ENCODE measurements around the gene PITX3.

Gene PITX3

DNA sequence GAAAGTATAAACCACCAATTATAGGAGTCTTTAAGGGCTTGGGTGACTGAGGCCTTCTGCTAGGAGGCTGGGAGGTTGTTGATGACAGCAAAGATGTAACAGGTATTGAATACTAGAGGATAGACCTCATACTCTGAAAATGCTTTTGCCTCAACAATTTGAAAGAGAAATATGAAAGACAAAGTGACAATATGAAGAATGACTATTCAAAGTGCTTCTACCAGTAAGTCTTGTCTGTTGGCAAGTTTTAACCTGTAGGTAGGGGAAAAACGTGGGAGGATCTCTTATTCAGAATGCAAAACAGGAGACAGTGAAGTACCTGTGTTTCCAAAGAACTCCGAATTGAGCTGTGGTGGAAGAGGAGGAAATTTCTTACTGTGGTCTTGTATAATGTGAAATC is 42.2 kb upstream of the PITX3 start:
- TF ChIP-seq Cebpa-rat (IDR thresholded peaks at IDR 0.05), result no peak
- Histone ChIP-seq H3K9ac (no peak overlapping the region), H3K36me3 (peaks cover 14 to 60% (median 32%) of the 10 kb centered on the region in 11 experiments; a peak in 21 of 22 replicates), H3K4me2 (no peak overlapping the region), H3K4me1 (peaks cover 19 to 29% (median 23%) of the 10 kb centered on the region in 10 experiments), H3K27ac (no peak overlapping the region), H3K9me3 (replicated peaks in 1 of 11) (no peaks in the 10 kb centered on the region), H3K27me3 (no peaks in the 10 kb centered on the region), H3K4me3 (no peak overlapping the region), H4K20me1 (peaks cover 27 to 93% (median 69%) of the 10 kb centered on the region in 11 experiments)

DNA sequence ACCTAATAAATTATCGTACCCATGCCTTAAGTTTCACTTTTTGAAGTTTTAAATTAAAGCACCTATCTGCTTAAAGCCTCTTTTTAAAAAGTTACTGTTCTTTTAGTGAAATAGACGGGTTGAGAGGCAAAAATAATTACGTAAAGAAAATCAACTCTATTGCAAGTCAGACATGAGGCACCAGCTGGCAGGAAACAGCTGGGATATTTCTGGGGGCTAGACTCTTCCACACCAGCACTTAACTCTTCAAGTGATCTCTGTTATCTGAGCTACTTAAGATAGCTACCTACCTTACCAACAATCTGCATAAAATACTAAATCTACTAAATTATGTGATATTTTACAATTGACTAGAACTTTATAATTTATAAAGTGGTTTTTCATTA is 39.8 kb upstream of the PITX3 start:
- Histone ChIP-seq H3K36me3 (peaks cover 26 to 60% (median 33%) of the 10 kb centered on the region in 11 experiments; a peak in 19 of 22 replicates), H3K4me1 (peaks cover 19 to 34% (median 23%) of the 10 kb centered on the region in 10 experiments), H4K20me1 (peaks cover 27 to 97% (median 80%) of the 10 kb centered on the region in 11 experiments), H3K4me3 (peak overlapping the region in 4 of 10 experiments; percentile 8 to 47 (median 29); a peak in 5 of 20 replicates), H3K9ac (peak overlapping the region in 10 of 11 experiments; percentile 32 to 66 (median 58); a peak in 18 of 22 replicates), H3K4me2 (peak overlapping the region; percentile 66 to 88 (median 79)), H3K9me3 (replicated peaks in 1 of 11) (no peaks in the 10 kb centered on the region), H3K27ac (peak overlapping the region in 10 of 11 experiments; percentile 32 to 81 (median 58); a peak in 20 of 22 replicates), H3K27me3 (no peaks in the 10 kb centered on the region)
- peak in 1 of 11 experiments; percentile 47; a peak in 1 of 22 replicates for TF ChIP-seq Cebpa-rat (IDR thresholded peaks at IDR 0.05)

DNA sequence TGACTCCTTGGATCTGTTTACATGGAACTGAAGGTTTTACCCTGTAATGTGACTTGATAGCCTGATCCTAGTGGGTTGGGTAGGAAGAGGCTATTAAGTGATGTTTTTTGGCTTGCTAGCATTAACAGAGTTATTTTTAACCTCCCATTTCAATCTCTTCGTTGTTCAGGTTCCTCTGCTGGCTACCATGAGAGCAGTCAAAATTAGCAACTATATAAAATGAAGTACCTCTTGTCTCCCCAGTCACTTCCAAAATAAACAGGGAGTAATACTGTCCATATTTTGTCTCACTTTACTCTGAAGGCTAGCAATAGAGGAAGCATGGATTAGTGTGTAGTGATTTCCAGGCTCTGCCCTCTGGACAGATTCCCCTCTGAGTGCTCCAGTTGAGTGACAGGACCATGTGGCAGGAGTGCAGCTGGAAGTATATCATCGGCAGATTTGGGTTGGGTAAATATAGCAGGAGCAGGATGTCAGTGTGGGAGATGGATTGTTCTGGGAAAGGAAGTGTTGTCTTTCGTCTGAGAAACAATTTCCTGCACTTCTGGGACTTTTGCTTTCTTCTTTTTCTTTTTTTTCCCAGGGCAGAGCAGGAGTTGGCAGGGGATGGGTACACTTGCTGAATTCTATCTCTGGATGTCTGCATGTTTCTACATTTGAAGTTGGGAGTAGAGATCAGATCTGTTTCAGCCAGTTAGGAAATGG is 39.2 kb upstream of the PITX3 start:
- peak overlapping the region in 10 of 11 experiments; percentile 32 to 81 (median 58); a peak in 20 of 22 replicates for H3K27ac ChIP-seq
- H3K4me1 ChIP-seq, result peaks cover 19 to 34% (median 23%) of the 10 kb centered on the region in 10 experiments
- no peaks in the 10 kb centered on the region for H3K27me3 ChIP-seq
- TF ChIP-seq Cebpa-rat (IDR thresholded peaks at IDR 0.05), result no peak
- H3K9ac ChIP-seq, result peak overlapping the region in 10 of 11 experiments; percentile 32 to 66 (median 58); a peak in 18 of 22 replicates
- no peaks in the 10 kb centered on the region for H3K9me3 ChIP-seq (replicated peaks in 1 of 11)
- peaks cover 32 to 97% (median 84%) of the 10 kb centered on the region in 11 experiments for H4K20me1 ChIP-seq
- H3K36me3 ChIP-seq, result peaks cover 24 to 63% (median 29%) of the 10 kb centered on the region in 11 experiments; a peak in 20 of 22 replicates
- peak overlapping the region in 4 of 10 experiments; percentile 8 to 47 (median 29); a peak in 6 of 20 replicates for H3K4me3 ChIP-seq
- peak overlapping the region; percentile 66 to 88 (median 79) for H3K4me2 ChIP-seq

DNA sequence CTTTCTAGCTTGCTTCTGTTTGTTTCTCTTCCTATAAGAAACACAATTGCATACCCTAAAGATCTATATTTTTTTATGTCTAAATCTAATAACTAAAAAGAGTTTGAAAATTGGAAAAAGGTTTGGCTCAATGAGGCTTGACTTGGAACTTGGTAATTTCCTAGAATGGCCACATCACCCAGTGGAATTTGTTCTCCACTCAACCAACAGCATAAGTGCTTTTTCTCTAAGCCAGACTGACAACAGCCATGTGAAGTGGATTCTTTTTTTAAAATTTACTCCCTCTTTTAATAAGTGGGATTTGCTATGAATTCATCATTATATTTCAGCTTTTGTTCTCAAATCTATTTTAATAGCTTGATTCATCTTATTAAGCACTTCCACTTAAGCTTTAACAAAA is 37.8 kb upstream of the PITX3 start:
- no peak overlapping the region for H3K4me3 ChIP-seq
- H3K4me1 ChIP-seq, result peaks cover 19 to 34% (median 23%) of the 10 kb centered on the region in 10 experiments
- peaks cover 18 to 52% (median 29%) of the 10 kb centered on the region in 11 experiments; a peak in 20 of 22 replicates for H3K36me3 ChIP-seq
- H3K27me3 ChIP-seq, result no peaks in the 10 kb centered on the region
- no peak for TF ChIP-seq Cebpa-rat (IDR thresholded peaks at IDR 0.05)
- H3K9ac ChIP-seq, result no peak overlapping the region
- 0 out of 22 replicates have a peak overlapping the region, but pooled peaks of 1 of the 11 experiments have one; percentile 81 for H3K27ac ChIP-seq
- no peaks in the 10 kb centered on the region for H3K9me3 ChIP-seq (replicated peaks in 1 of 11)
- peak overlapping the region in 8 of 11 experiments; percentile 66 to 88 (median 80); a peak in 12 of 22 replicates for H3K4me2 ChIP-seq
- peaks cover 45 to 97% (median 84%) of the 10 kb centered on the region in 11 experiments for H4K20me1 ChIP-seq

DNA sequence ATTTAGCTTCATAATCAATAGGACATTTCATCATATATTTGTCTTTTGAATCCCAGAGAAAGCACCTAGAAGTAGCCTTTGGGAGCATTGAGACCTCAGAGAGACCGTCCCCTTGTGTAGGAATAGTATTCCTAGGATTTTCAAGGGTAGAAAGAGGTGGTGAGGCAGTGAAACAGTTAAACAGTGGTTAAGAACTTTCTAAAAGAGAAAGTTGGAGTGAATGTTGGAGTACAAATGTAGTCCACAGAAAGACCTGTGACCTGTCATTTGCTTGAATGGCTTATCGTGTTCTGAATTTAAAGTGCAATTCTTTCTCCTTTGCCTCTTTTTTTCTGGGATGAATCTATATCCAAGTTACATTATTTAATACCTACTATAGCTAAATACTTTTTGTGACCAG is 34.0 kb upstream of the PITX3 start:
- Histone ChIP-seq H3K27me3 (no peaks in the 10 kb centered on the region), H3K27ac (no peak overlapping the region), H4K20me1 (peaks cover 52 to 100% (median 85%) of the 10 kb centered on the region in 11 experiments), H3K36me3 (peaks cover 16 to 56% (median 36%) of the 10 kb centered on the region in 11 experiments; a peak in 21 of 22 replicates), H3K9me3 (replicated peaks in 1 of 11) (no peaks in the 10 kb centered on the region), H3K9ac (no peak overlapping the region), H3K4me3 (no peak overlapping the region), H3K4me2 (no peak overlapping the region), H3K4me1 (peaks cover 10 to 24% (median 13%) of the 10 kb centered on the region in 10 experiments)
- no peak for TF ChIP-seq Cebpa-rat (IDR thresholded peaks at IDR 0.05)

DNA sequence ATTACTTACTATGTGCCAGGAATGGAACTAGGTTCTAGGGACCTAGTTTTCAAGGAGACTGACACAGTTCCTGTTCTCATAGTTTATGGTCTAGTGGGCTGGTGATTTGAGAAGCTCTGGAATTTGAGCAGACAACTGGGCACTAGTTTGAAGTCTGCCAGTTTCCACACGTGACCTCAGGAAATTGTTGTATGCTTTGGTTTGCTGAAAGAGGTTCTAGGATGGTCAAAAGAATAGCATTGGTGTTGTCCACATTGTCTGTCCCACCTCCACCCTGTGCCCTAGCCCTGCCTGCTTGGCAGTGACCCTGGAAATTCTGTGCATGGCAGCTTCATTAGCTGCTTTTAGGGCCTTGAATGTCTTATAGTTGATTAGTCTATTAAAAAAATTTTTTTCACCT is 32.8 kb upstream of the PITX3 start:
- Histone ChIP-seq H3K4me1 (peaks cover 0 to 11% (median under 1%) of the 10 kb centered on the region in 10 experiments; a peak in 9 of 20 replicates), H4K20me1 (peaks cover 47 to 100% (median 77%) of the 10 kb centered on the region in 11 experiments), H3K4me3 (no peak overlapping the region), H3K36me3 (peaks cover 23 to 68% (median 40%) of the 10 kb centered on the region in 11 experiments), H3K9ac (no peak overlapping the region), H3K27me3 (no peaks in the 10 kb centered on the region), H3K9me3 (replicated peaks in 1 of 11) (no peaks in the 10 kb centered on the region), H3K27ac (no peak overlapping the region), H3K4me2 (no peak overlapping the region)
- no peak for TF ChIP-seq Cebpa-rat (IDR thresholded peaks at IDR 0.05)

DNA sequence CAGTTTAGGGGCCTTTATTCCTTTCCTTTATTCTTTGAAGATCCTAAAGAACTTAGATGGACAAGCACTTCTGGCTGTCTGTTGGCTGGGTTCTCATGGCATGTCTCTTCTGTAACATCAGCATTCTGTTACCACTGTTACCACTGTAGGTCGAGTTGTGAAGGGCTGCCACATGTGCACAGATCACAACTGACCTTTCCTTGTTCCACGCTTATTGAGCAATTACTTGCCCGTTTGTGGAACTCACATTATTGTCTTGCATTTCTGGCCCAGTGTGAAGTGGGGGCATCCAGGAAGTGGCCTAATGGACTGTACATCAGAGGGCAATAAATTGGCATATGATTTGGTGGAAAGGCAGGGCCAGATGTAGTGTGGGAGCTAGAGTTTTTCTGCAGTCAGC is 27.7 kb upstream of the PITX3 start:
- Histone ChIP-seq H3K4me3 (no peak overlapping the region), H4K20me1 (peaks cover 38 to 100% (median 83%) of the 10 kb centered on the region in 11 experiments; a peak in 21 of 22 replicates), H3K27me3 (no peaks in the 10 kb centered on the region), H3K4me2 (peak overlapping the region in 1 of 11 experiments; percentile 13; a peak in 1 of 22 replicates), H3K27ac (no peak overlapping the region), H3K4me1 (no peaks in the 10 kb centered on the region), H3K36me3 (peaks cover 57 to 89% (median 68%) of the 10 kb centered on the region in 11 experiments), H3K9me3 (replicated peaks in 1 of 11) (no peaks in the 10 kb centered on the region), H3K9ac (no peak overlapping the region)
- no peak for TF ChIP-seq Cebpa-rat (IDR thresholded peaks at IDR 0.05)

DNA sequence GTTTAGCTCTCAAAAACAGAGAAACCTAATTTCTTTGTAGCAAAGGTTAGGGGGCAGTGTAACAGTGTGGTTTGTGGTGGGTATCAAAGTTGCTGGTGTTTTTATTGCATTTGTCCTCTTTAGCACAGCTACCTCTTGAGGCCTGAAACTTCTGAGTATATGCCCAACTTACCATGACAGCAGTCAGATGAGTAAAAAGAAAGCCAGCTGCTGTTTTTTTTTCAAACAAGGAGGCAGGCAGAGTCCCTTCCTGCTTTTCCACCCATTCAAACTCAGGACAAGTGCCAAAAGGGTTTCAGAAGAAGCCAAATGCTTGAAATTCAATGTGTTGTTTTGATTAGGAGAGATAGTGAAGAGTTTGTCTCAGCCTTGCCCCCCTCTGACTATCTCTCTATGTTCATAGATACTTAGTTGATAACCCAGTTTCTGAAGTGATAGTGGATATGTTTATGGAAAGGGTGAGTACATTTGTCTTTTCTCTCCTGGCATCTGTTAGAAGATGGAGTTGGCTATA is 27.1 kb upstream of the PITX3 start:
- no peak overlapping the region for H3K9ac ChIP-seq

DNA sequence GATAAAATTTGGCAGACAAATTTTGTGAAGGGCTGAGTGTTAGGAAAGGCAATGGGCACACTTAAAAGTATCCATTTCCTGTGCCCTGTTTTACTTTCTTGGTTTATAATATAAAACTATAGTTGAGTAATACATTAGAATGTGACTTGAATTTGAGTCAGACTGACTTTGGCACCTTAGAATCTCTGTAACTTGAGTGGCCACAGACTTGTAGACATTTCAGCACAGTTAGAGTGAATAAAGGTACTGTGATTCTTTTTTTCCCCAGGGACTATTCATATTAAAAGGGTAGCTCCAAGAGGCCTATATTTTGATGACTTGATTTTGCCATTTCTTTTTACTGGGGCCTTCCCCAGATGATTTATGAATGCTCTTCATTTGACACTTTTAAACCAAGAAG is 26.4 kb upstream of the PITX3 start:
- no peak overlapping the region for H3K9ac ChIP-seq
- no peak overlapping the region for H3K4me2 ChIP-seq
- H3K4me1 ChIP-seq, result no peaks in the 10 kb centered on the region
- peaks cover 66 to 99% (median 77%) of the 10 kb centered on the region in 11 experiments for H3K36me3 ChIP-seq
- TF ChIP-seq Cebpa-rat (IDR thresholded peaks at IDR 0.05), result no peak
- H3K9me3 ChIP-seq (replicated peaks in 1 of 11), result no peaks in the 10 kb centered on the region
- no peak overlapping the region for H3K4me3 ChIP-seq
- H4K20me1 ChIP-seq, result peaks cover 29 to 100% (median 83%) of the 10 kb centered on the region in 11 experiments; a peak in 21 of 22 replicates
- H3K27ac ChIP-seq, result no peak overlapping the region
- H3K27me3 ChIP-seq, result no peaks in the 10 kb centered on the region

More for the DNA sequence above, 27.1 kb upstream of the PITX3 start:
- H3K9me3 ChIP-seq (replicated peaks in 1 of 11), result no peaks in the 10 kb centered on the region
- TF ChIP-seq Cebpa-rat (IDR thresholded peaks at IDR 0.05), result no peak
- H3K27me3 ChIP-seq, result no peaks in the 10 kb centered on the region
- no peak overlapping the region for H3K4me3 ChIP-seq
- H3K27ac ChIP-seq, result no peak overlapping the region
- peaks cover 61 to 95% (median 74%) of the 10 kb centered on the region in 11 experiments for H3K36me3 ChIP-seq
- H3K4me1 ChIP-seq, result no peaks in the 10 kb centered on the region
- peaks cover 36 to 100% (median 83%) of the 10 kb centered on the region in 11 experiments; a peak in 21 of 22 replicates for H4K20me1 ChIP-seq
- H3K4me2 ChIP-seq, result no peak overlapping the region

Measured in BLaER1 treated with 17β-estradiol and CSF1 and Interleukin-3, amounts not matched to agents 10 nM and 100 nM (cell line).